BLaER1 (cell line): ENCODE measurements around the gene DYNLRB2.

Source experiments
- H3K27ac ChIP-seq: shearing (Covaris generic); formaldehyde crosslinking; 2 replicates; pipeline ENCODE4 v1.8.1; 2022
- H3K27me3 ChIP-seq: shearing (Covaris generic); formaldehyde crosslinking; 2 replicates; pipeline ENCODE4 v1.8.1; 2022
- H3K36me3 ChIP-seq: shearing (Covaris generic); formaldehyde crosslinking; 2 replicates; pipeline ENCODE4 v1.8.1; 2022
- H3K4me1 ChIP-seq: shearing (Covaris generic); formaldehyde crosslinking; 2 replicates; pipeline ENCODE4 v1.8.1; 2022
- H3K4me2 ChIP-seq: shearing (Covaris generic); formaldehyde crosslinking; 2 replicates; pipeline ENCODE4 v1.8.1; 2022
- H3K4me3 ChIP-seq: shearing (Covaris generic); formaldehyde crosslinking; 2 replicates; pipeline ENCODE4 v1.8.1; 2022
- H3K9ac ChIP-seq: shearing (Covaris generic); formaldehyde crosslinking; 2 replicates; pipeline ENCODE4 v1.8.1; 2022
- H3K9me3 ChIP-seq: shearing (Covaris generic); formaldehyde crosslinking; 2 replicates; pipeline ENCODE4 v1.8.1; 2022
- H4K20me1 ChIP-seq: shearing (Covaris generic); formaldehyde crosslinking; 2 replicates; pipeline ENCODE4 v1.8.1; 2022
- Cebpa-rat ChIP-seq: shearing (Covaris generic); IDR thresholded peaks from 2 replicates; pipeline ENCODE4 v1.8.1; 2022

DYNLRB2 gene

GRCh38 chr16:80547145-80547544, 6.4 kb downstream of the DYNLRB2 start:
- Histone ChIP-seq H4K20me1 (no peaks in the 10 kb centered on the region), H3K4me2 (no peak overlapping the region), H3K27ac (no peak overlapping the region), H3K4me3 (no peak overlapping the region), H3K36me3 (no peaks in the 10 kb centered on the region), H3K4me1 (no peaks in the 10 kb centered on the region), H3K27me3 (no peaks in the 10 kb centered on the region), H3K9me3 (no peaks in the 10 kb centered on the region), H3K9ac (no peak overlapping the region)
- TF ChIP-seq Cebpa-rat: no peak

GRCh38 chr16:80552277-80552676, 11.5 kb downstream of the DYNLRB2 start:
- Histone ChIP-seq H3K27ac (no peak overlapping the region), H3K4me2 (no peak overlapping the region), H3K4me1 (peaks cover 9% of the 10 kb centered on the region), H3K4me3 (no peak overlapping the region), H3K27me3 (no peaks in the 10 kb centered on the region), H3K9me3 (no peaks in the 10 kb centered on the region), H3K36me3 (no peaks in the 10 kb centered on the region), H4K20me1 (no peaks in the 10 kb centered on the region), H3K9ac (no peak overlapping the region)
- no peak for TF ChIP-seq Cebpa-rat

- Histone ChIP-seq H3K27me3 (no peaks in the 10 kb centered on the region), H3K36me3 (no peaks in the 10 kb centered on the region), H3K4me2 (peak overlapping the region; percentile 31; the same call in 1 of the 2 replicates), H3K4me3 (no peak overlapping the region), H3K27ac (no peak overlapping the region), H3K9ac (no peak overlapping the region), H3K9me3 (no peaks in the 10 kb centered on the region), H4K20me1 (no peaks in the 10 kb centered on the region), H3K4me1 (peaks cover 9% of the 10 kb centered on the region)
- no peak for TF ChIP-seq Cebpa-rat
Observed at GRCh38 chr16:80554033-80554432, 13.2 kb downstream of the DYNLRB2 start.

- no peak overlapping the region for H3K4me2 ChIP-seq
- no peaks in the 10 kb centered on the region for H3K27me3 ChIP-seq
- H3K36me3 ChIP-seq: no peaks in the 10 kb centered on the region
- no peak overlapping the region for H3K9ac ChIP-seq
- H3K4me1 ChIP-seq: peaks cover 9% of the 10 kb centered on the region
- no peak overlapping the region for H3K4me3 ChIP-seq
- H4K20me1 ChIP-seq: no peaks in the 10 kb centered on the region
- no peak for TF ChIP-seq Cebpa-rat
- no peak overlapping the region for H3K27ac ChIP-seq
- no peaks in the 10 kb centered on the region for H3K9me3 ChIP-seq
Observed at GRCh38 chr16:80556481-80556880, 15.7 kb downstream of the DYNLRB2 start.

GRCh38 chr16:80557037-80557436, 16.2 kb downstream of the DYNLRB2 start:
- Histone ChIP-seq H3K27ac (no peak overlapping the region), H4K20me1 (no peaks in the 10 kb centered on the region), H3K4me3 (no peak overlapping the region), H3K27me3 (no peaks in the 10 kb centered on the region), H3K4me2 (no peak overlapping the region), H3K9me3 (no peaks in the 10 kb centered on the region), H3K4me1 (peaks cover 9% of the 10 kb centered on the region), H3K36me3 (no peaks in the 10 kb centered on the region), H3K9ac (no peak overlapping the region)
- TF ChIP-seq Cebpa-rat: no peak

GRCh38 chr16:80559369-80559768, 18.6 kb downstream of the DYNLRB2 start:
- Histone ChIP-seq H3K4me1 (peaks cover 8% of the 10 kb centered on the region), H3K27ac (no peak overlapping the region), H3K9me3 (no peaks in the 10 kb centered on the region), H4K20me1 (no peaks in the 10 kb centered on the region), H3K36me3 (no peaks in the 10 kb centered on the region), H3K9ac (no peak overlapping the region), H3K27me3 (no peaks in the 10 kb centered on the region), H3K4me3 (no peak overlapping the region), H3K4me2 (no peak overlapping the region)
- no peak for TF ChIP-seq Cebpa-rat

GRCh38 chr16:80563066-80563465, 22.3 kb downstream of the DYNLRB2 start:
- Histone ChIP-seq H3K9ac (no peak overlapping the region), H3K4me3 (no peak overlapping the region), H3K27me3 (no peaks in the 10 kb centered on the region), H3K4me2 (no peak overlapping the region), H3K36me3 (no peaks in the 10 kb centered on the region), H3K27ac (no peak overlapping the region), H3K4me1 (peaks cover 14% of the 10 kb centered on the region), H4K20me1 (no peaks in the 10 kb centered on the region), H3K9me3 (no peaks in the 10 kb centered on the region)
- TF ChIP-seq Cebpa-rat: no peak

GRCh38 chr16:80564394-80564793, 23.6 kb downstream of the DYNLRB2 start:
- peaks cover 16% of the 10 kb centered on the region for H3K4me1 ChIP-seq
- H3K36me3 ChIP-seq: no peaks in the 10 kb centered on the region
- H3K4me2 ChIP-seq: peak overlapping the region; percentile 54
- H3K27ac ChIP-seq: no peak overlapping the region
- H3K27me3 ChIP-seq: no peaks in the 10 kb centered on the region
- H3K4me3 ChIP-seq: no peak overlapping the region
- H3K9ac ChIP-seq: no peak overlapping the region
- no peaks in the 10 kb centered on the region for H3K9me3 ChIP-seq
- no peak for TF ChIP-seq Cebpa-rat
- no peaks in the 10 kb centered on the region for H4K20me1 ChIP-seq

- Histone ChIP-seq H3K4me1 (peaks cover 16% of the 10 kb centered on the region), H3K4me3 (no peak overlapping the region), H3K4me2 (peak overlapping the region; percentile 45), H4K20me1 (no peaks in the 10 kb centered on the region), H3K27me3 (no peaks in the 10 kb centered on the region), H3K9ac (no peak overlapping the region), H3K9me3 (no peaks in the 10 kb centered on the region; the same call in 1 of the 2 replicates), H3K36me3 (no peaks in the 10 kb centered on the region), H3K27ac (no peak overlapping the region)
- no peak for TF ChIP-seq Cebpa-rat
Observed at GRCh38 chr16:80569440-80570105, 28.8 kb downstream of the DYNLRB2 start.

GRCh38 chr16:80570106-80570478, 29.3 kb downstream of the DYNLRB2 start:
- H3K4me3 ChIP-seq: no peak overlapping the region
- TF ChIP-seq Cebpa-rat: no peak
- H3K4me1 ChIP-seq: peaks cover 11% of the 10 kb centered on the region
- no peaks in the 10 kb centered on the region; the same call in 1 of the 2 replicates for H3K9me3 ChIP-seq
- H4K20me1 ChIP-seq: no peaks in the 10 kb centered on the region
- peak overlapping the region; percentile 45 for H3K4me2 ChIP-seq
- no peaks in the 10 kb centered on the region for H3K36me3 ChIP-seq
- H3K27ac ChIP-seq: no peak overlapping the region
- H3K9ac ChIP-seq: no peak overlapping the region
- H3K27me3 ChIP-seq: no peaks in the 10 kb centered on the region

- Histone ChIP-seq H3K4me3 (no peak overlapping the region), H3K4me1 (peaks cover 11% of the 10 kb centered on the region), H3K27me3 (no peaks in the 10 kb centered on the region), H3K9me3 (no peaks in the 10 kb centered on the region; the same call in 1 of the 2 replicates), H3K4me2 (no peak overlapping the region), H3K9ac (no peak overlapping the region), H3K27ac (no peak overlapping the region), H3K36me3 (no peaks in the 10 kb centered on the region), H4K20me1 (no peaks in the 10 kb centered on the region)
- TF ChIP-seq Cebpa-rat: no peak
Observed at GRCh38 chr16:80573700-80574120, 32.9 kb downstream of the DYNLRB2 start.
